GM12891 (cell line): ENCODE data around the gene TMBIM1.
"Not testable (repeated sequence)": the region's sequence is repeated elsewhere in the genome, so short reads cannot be mapped to it uniquely, and the experiment has no call there.

Experiments
- POLR2A ChIP-seq: IDR thresholded peaks from 2 replicates; pipeline ENCODE4 v1.6.1; 2011; ENCODE audit warnings: low read depth, low read length, control low read depth
- POLR2AphosphoS5 ChIP-seq: IDR thresholded peaks from 2 replicates; pipeline ENCODE4 v1.6.1; 2011; ENCODE audit warnings: low read depth, low read length, control low read depth
- POU2F2 ChIP-seq: IDR thresholded peaks from 2 replicates; pipeline ENCODE4 v1.6.1; 2011; ENCODE audit warnings: low read depth, mild to moderate bottlenecking, control low read depth, low read length, moderate library complexity
- TAF1 ChIP-seq: IDR thresholded peaks from 2 replicates; pipeline ENCODE4 v1.6.1; 2011; ENCODE audit warnings: low read depth, low read length, control low read depth

- not testable (repeated sequence) for TF ChIP-seq POLR2AphosphoS5, POLR2A, POU2F2, TAF1
Measured at GRCh38 chr2:218273214-218273907, 18.9 kb downstream of the TMBIM1 start.
